Measurements from ENCODE around the gene CLIC1. TPM values are rescaled to one million over a fixed set of nuclear protein-coding genes. Genes with fewer than 3 reads are reported as not detected.

The CLIC1 gene
- total and polyA plus RNA-seq, 10 of the 15 experiments (the other 5 are each of a cell fraction or from before 2014, with no cell fraction given) = 446 to 1,266 (median 636) TPM

DNA sequence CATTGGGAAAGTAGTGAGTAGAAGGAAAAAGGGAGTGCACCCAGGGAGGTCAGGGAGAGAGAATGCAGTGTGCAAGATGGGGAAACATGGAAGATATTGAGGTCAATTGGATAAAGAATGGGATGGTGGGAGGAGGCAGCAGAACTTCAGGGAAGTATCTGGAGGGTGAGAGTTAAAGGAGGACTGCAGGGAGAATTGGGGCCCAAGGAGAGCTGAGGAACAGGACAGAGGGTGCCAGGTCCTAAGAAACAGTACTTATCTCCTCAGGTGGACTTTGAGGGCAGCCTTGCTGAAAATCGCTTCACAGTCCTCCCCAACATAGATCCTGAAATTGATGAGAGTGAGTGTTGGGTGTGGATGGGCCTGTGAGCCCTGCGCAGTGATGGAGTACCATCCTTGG, 22.0 kb upstream of the CLIC1 start:
- no peaks in the 10 kb centered on the region; a peak in 2 of 4 replicates for H3K36me3 ChIP-seq (ENCODE audit: control insufficient read depth in 2 of 2, insufficient read depth in 2 of 2, low read length in 1 of 2)
- intact Hi-C loops (cut with micrococcal nuclease; ENCODE audit: unreplicated experiment) = no loop called here
- ChIA-PET CTCF (interaction anchor here (1.0 to 4.2 kb wide), 3 partner anchors 12 to 132 kb away, joined by 3 to 24 read pairs (median 3); no protein-coding TSS in a partner anchor), SMC1A (ENCODE audit: uncharacterized antibody, unreplicated experiment) (no interaction called here), POLR2A (interaction anchor here (1.0 kb wide), 1 partner anchor 43 kb away, joined by 3 read pairs; no protein-coding TSS in a partner anchor), RAD21 (ENCODE audit: unreplicated experiment) (interaction anchor here (0.9 kb wide), 1 partner anchor 19 kb away, joined by 5 read pairs; the partner anchor contains the start of gene MSH5)
- ATAC-seq (no peak), FAIRE-seq (no peak), DNase-seq (ENCODE audit: low read depth, low spot score) (no peak)
- no peaks in the 10 kb centered on the region for H4K20me1 ChIP-seq (ENCODE audit: control insufficient read depth, insufficient read depth)
- BruUV-seq (replicated peaks) = no TSS peak
- H3K4me3 ChIP-seq = no peak overlapping the region
- TF ChIP-seq CBX5 (IDR thresholded peaks at IDR 0.05; ENCODE audit: low read depth) (no peak), EP300 (IDR thresholded peaks at IDR 0.05; ENCODE audit: borderline replicate concordance in 1 of 2, control insufficient read depth in 1 of 2, low read depth in 2 of 2, low read length in 2 of 2) (no peak), GATAD2B (conservative IDR thresholded peaks at IDR 0.05; ENCODE audit: low read depth) (no peak), KLF5 (IDR thresholded peaks at IDR 0.05; ENCODE audit: partially characterized antibody) (no peak), PAX8 (IDR thresholded peaks at IDR 0.05) (no peak)
- TF ChIP-seq, protein P1, sequence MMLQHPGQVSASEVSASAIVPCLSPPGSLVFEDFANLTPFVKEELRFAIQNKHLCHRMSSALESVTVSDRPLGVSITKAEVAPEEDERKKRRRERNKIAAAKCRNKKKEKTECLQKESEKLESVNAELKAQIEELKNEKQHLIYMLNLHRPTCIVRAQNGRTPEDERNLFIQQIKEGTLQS (IDR thresholded peaks at IDR 0.05; ENCODE audit: borderline replicate concordance, extremely low read depth, low read depth, low read length) = no peak
- TF ChIP-seq, protein P2, sequence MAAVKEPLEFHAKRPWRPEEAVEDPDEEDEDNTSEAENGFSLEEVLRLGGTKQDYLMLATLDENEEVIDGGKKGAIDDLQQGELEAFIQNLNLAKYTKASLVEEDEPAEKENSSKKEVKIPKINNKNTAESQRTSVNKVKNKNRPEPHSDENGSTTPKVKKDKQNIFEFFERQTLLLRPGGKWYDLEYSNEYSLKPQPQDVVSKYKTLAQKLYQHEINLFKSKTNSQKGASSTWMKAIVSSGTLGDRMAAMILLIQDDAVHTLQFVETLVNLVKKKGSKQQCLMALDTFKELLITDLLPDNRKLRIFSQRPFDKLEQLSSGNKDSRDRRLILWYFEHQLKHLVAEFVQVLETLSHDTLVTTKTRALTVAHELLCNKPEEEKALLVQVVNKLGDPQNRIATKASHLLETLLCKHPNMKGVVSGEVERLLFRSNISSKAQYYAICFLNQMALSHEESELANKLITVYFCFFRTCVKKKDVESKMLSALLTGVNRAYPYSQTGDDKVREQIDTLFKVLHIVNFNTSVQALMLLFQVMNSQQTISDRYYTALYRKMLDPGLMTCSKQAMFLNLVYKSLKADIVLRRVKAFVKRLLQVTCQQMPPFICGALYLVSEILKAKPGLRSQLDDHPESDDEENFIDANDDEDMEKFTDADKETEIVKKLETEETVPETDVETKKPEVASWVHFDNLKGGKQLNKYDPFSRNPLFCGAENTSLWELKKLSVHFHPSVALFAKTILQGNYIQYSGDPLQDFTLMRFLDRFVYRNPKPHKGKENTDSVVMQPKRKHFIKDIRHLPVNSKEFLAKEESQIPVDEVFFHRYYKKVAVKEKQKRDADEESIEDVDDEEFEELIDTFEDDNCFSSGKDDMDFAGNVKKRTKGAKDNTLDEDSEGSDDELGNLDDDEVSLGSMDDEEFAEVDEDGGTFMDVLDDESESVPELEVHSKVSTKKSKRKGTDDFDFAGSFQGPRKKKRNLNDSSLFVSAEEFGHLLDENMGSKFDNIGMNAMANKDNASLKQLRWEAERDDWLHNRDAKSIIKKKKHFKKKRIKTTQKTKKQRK (IDR thresholded peaks at IDR 0.05; ENCODE audit: low read depth, low read length) = no peak
- TF ChIP-seq, protein P3, sequence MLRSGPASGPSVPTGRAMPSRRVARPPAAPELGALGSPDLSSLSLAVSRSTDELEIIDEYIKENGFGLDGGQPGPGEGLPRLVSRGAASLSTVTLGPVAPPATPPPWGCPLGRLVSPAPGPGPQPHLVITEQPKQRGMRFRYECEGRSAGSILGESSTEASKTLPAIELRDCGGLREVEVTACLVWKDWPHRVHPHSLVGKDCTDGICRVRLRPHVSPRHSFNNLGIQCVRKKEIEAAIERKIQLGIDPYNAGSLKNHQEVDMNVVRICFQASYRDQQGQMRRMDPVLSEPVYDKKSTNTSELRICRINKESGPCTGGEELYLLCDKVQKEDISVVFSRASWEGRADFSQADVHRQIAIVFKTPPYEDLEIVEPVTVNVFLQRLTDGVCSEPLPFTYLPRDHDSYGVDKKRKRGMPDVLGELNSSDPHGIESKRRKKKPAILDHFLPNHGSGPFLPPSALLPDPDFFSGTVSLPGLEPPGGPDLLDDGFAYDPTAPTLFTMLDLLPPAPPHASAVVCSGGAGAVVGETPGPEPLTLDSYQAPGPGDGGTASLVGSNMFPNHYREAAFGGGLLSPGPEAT (IDR thresholded peaks at IDR 0.05; ENCODE audit: low read depth) = no peak
- H3K27ac ChIP-seq (ENCODE audit: control insufficient read depth, insufficient read depth) = no peak overlapping the region
- H3K4me2 ChIP-seq (ENCODE audit: control insufficient read depth, insufficient read depth) = no peak overlapping the region
- 97% methylated on average over 2 of the region's 2 CpGs for WGBS (ENCODE audit: insufficient coverage, insufficient replicate concordance, low lambda C conversion rate, missing lambda C conversion rate)
- H3K9me3 ChIP-seq (replicated peaks; ENCODE audit: control insufficient read depth, insufficient read depth, low read length) = no peaks in the 10 kb centered on the region
- no peaks in the 10 kb centered on the region for H3K4me1 ChIP-seq (ENCODE audit: control insufficient read depth, insufficient read depth, low read length)
- H3K9ac ChIP-seq (ENCODE audit: control insufficient read depth, insufficient read depth, low read length) = no peak overlapping the region
- no peaks in the 10 kb centered on the region for H3K79me2 ChIP-seq (ENCODE audit: control insufficient read depth, insufficient read depth, low read length)
- no peaks in the 10 kb centered on the region for H3K27me3 ChIP-seq (replicated peaks in 1 of 2; ENCODE audit: control insufficient read depth in 2 of 2, insufficient read depth in 2 of 2, low read length in 1 of 2)
- no peak overlapping the region for H2AFZ ChIP-seq (ENCODE audit: control insufficient read depth, low read depth, low read length)
- in situ Hi-C loops (cut with MboI) = no loop called here

Measured in GM12878 (cell line).